T-helper 2 cell treated with Interferon-gamma antibody and Interleukin-4, amounts not matched to agents 5 μg/mL and 100 μg/mL, for 36 hours (primary cell): ENCODE data around the gene PRODH2.
"Not testable (repeated sequence)": the region's sequence is repeated elsewhere in the genome, so short reads cannot be mapped to it uniquely, and the experiment has no call there.

Experiments
- DNase-seq: peaks from one replicate; pipeline ENCODE4 v3.0.0; 2021; ENCODE audit warnings: low spot score
- H3K27ac Mint-ChIP-seq: one replicate; pipeline ENCODE4 v1.8.0; 2021; ENCODE audit warnings: mild to moderate bottlenecking, mixed read lengths
- H3K27me3 Mint-ChIP-seq: one replicate; pipeline ENCODE4 v1.8.0; 2021; ENCODE audit warnings: low read depth, mixed read lengths
- H3K36me3 Mint-ChIP-seq: one replicate; pipeline ENCODE4 v1.8.0; 2021; ENCODE audit warnings: low read depth, mixed read lengths
- H3K4me1 Mint-ChIP-seq: one replicate; pipeline ENCODE4 v1.8.0; 2021; ENCODE audit warnings: low read depth, mixed read lengths
- H3K4me3 Mint-ChIP-seq: one replicate; pipeline ENCODE4 v1.8.0; 2022; ENCODE audit warnings: mild to moderate bottlenecking, moderate library complexity, mixed read lengths
- H3K9me3 Mint-ChIP-seq: one replicate; pipeline ENCODE4 v1.8.0; 2021; ENCODE audit warnings: mixed read lengths

Gene PRODH2

GRCh38 chr19:35795564-35795963 is 17.1 kb downstream of the PRODH2 start:
- not testable (repeated sequence) for H3K36me3 Mint-ChIP-seq, DNase-seq, H3K27ac Mint-ChIP-seq, H3K4me3 Mint-ChIP-seq, H3K4me1 Mint-ChIP-seq, H3K9me3 Mint-ChIP-seq
- peaks cover 28% of the 10 kb centered on the region for H3K27me3 Mint-ChIP-seq

GRCh38 chr19:35793381-35794165 is 19.1 kb downstream of the PRODH2 start:
- DNase-seq: no peak
- H3K36me3 Mint-ChIP-seq: no peaks in the 10 kb centered on the region
- H3K9me3 Mint-ChIP-seq: no peaks in the 10 kb centered on the region
- H3K4me3 Mint-ChIP-seq: no peak overlapping the region
- H3K27ac Mint-ChIP-seq: no peak overlapping the region
- H3K27me3 Mint-ChIP-seq: peaks cover 25% of the 10 kb centered on the region
- no peaks in the 10 kb centered on the region for H3K4me1 Mint-ChIP-seq

GRCh38 chr19:35792888-35793287 is 19.8 kb downstream of the PRODH2 start:
- DNase-seq: no peak
- no peaks in the 10 kb centered on the region for H3K9me3 Mint-ChIP-seq
- no peak overlapping the region for H3K4me3 Mint-ChIP-seq
- H3K27ac Mint-ChIP-seq: no peak overlapping the region
- H3K36me3 Mint-ChIP-seq: no peaks in the 10 kb centered on the region
- no peaks in the 10 kb centered on the region for H3K4me1 Mint-ChIP-seq
- peaks cover 21% of the 10 kb centered on the region for H3K27me3 Mint-ChIP-seq

- Mint-ChIP-seq H3K27ac (no peak overlapping the region), H3K4me1 (no peaks in the 10 kb centered on the region), H3K9me3 (no peaks in the 10 kb centered on the region), H3K36me3 (no peaks in the 10 kb centered on the region), H3K27me3 (peaks cover 19% of the 10 kb centered on the region), H3K4me3 (no peak overlapping the region)
- DNase-seq: no peak
These were observed 20.3 kb downstream of the PRODH2 start for GRCh38 chr19:35792312-35792711.

- Mint-ChIP-seq H3K9me3 (no peaks in the 10 kb centered on the region), H3K4me1 (no peaks in the 10 kb centered on the region), H3K36me3 (no peaks in the 10 kb centered on the region), H3K27ac (no peak overlapping the region), H3K27me3 (peaks cover 14% of the 10 kb centered on the region), H3K4me3 (no peak overlapping the region)
- no peak for DNase-seq
These were observed 20.8 kb downstream of the PRODH2 start for GRCh38 chr19:35791814-35792279.

GRCh38 chr19:35790981-35791813 is 21.4 kb downstream of the PRODH2 start:
- Mint-ChIP-seq H3K9me3 (no peaks in the 10 kb centered on the region), H3K27ac (no peak overlapping the region), H3K27me3 (peaks cover 7% of the 10 kb centered on the region), H3K4me3 (no peak overlapping the region), H3K36me3 (no peaks in the 10 kb centered on the region), H3K4me1 (no peaks in the 10 kb centered on the region)
- no peak for DNase-seq

- DNase-seq: no peak
- Mint-ChIP-seq H3K36me3 (no peaks in the 10 kb centered on the region), H3K9me3 (no peaks in the 10 kb centered on the region), H3K27ac (no peak overlapping the region), H3K4me3 (no peak overlapping the region), H3K4me1 (no peaks in the 10 kb centered on the region), H3K27me3 (peaks cover under 1% of the 10 kb centered on the region)
These were observed 22.4 kb downstream of the PRODH2 start for GRCh38 chr19:35789978-35790944.

- no peaks in the 10 kb centered on the region for H3K9me3 Mint-ChIP-seq
- peak overlapping the region; percentile 31 for H3K27ac Mint-ChIP-seq
- no peaks in the 10 kb centered on the region for H3K4me1 Mint-ChIP-seq
- H3K36me3 Mint-ChIP-seq: no peaks in the 10 kb centered on the region
- H3K27me3 Mint-ChIP-seq: no peaks in the 10 kb centered on the region
- no peak overlapping the region for H3K4me3 Mint-ChIP-seq
- DNase-seq: no peak
These were observed 23.3 kb downstream of the PRODH2 start for GRCh38 chr19:35789195-35789977.

- Mint-ChIP-seq H3K27ac (no peak overlapping the region), H3K27me3 (no peaks in the 10 kb centered on the region), H3K4me3 (no peak overlapping the region), H3K36me3 (peaks cover 2% of the 10 kb centered on the region), H3K9me3 (no peaks in the 10 kb centered on the region), H3K4me1 (no peaks in the 10 kb centered on the region)
- no peak for DNase-seq
These were observed 24.3 kb downstream of the PRODH2 start for GRCh38 chr19:35788205-35788960.

- H3K9me3 Mint-ChIP-seq: no peaks in the 10 kb centered on the region
- no peak overlapping the region for H3K27ac Mint-ChIP-seq
These were observed 25.3 kb downstream of the PRODH2 start for GRCh38 chr19:35787227-35787799.

GRCh38 chr19:35786299-35787160 is 26.1 kb downstream of the PRODH2 start:
- Mint-ChIP-seq H3K36me3 (peaks cover 8% of the 10 kb centered on the region), H3K4me1 (peaks cover 1% of the 10 kb centered on the region), H3K9me3 (no peaks in the 10 kb centered on the region), H3K27me3 (no peaks in the 10 kb centered on the region), H3K4me3 (no peak overlapping the region), H3K27ac (no peak overlapping the region)
- no peak for DNase-seq

More at GRCh38 chr19:35787227-35787799, 25.3 kb downstream of the PRODH2 start:
- Mint-ChIP-seq H3K4me3 (no peak overlapping the region), H3K4me1 (peaks cover 1% of the 10 kb centered on the region), H3K27me3 (no peaks in the 10 kb centered on the region), H3K36me3 (peaks cover 8% of the 10 kb centered on the region)
- no peak for DNase-seq

GRCh38 chr19:35785339-35785627 is 27.4 kb downstream of the PRODH2 start:
- DNase-seq: no peak
- no peak overlapping the region for H3K27ac Mint-ChIP-seq
- no peaks in the 10 kb centered on the region for H3K9me3 Mint-ChIP-seq
- no peak overlapping the region for H3K4me3 Mint-ChIP-seq
- H3K27me3 Mint-ChIP-seq: no peaks in the 10 kb centered on the region
- peaks cover 10% of the 10 kb centered on the region for H3K36me3 Mint-ChIP-seq
- peaks cover 1% of the 10 kb centered on the region for H3K4me1 Mint-ChIP-seq
